DOHH2 (cell line): ENCODE data around the gene KCNK15.

ENCODE experiments used
- CTCF ChIP-seq: fragments of 200-600 bp; sonication (generic); IDR thresholded peaks from one replicate; pipeline ENCODE4 v1.5.1; 2014; ENCODE audit warnings: antibody characterized with exemption, mild to moderate bottlenecking, low read depth, low read length; ENCODE audit not compliant: poor library complexity, severe bottlenecking
- EZH2phosphoT487 ChIP-seq: fragments of 200-600 bp; sonication (generic); IDR thresholded peaks from 2 replicates; pipeline ENCODE4 v1.6.1; 2017; ENCODE audit warnings: borderline replicate concordance, mild to moderate bottlenecking, antibody characterized with exemption, low read length, moderate library complexity, mixed read lengths

DNA sequence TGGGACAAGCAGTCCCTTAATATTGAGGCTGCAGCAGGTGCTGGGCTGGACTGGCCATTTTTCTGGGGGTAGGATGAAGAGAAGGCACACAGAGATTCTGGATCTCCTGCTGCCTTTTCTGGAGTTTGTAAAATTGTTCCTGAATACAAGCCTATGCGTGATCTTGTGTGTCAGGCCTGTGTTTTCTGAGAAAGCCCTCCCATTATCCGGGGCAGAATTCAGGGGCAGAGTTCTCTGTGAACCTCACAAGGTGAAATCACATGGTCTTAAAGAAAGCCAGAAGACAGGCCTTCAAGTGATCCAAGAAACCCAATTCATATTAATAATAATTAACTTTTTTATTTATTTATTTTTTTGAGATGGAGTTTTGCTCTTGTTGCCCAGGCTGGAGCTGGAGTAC lies 18.0 kb upstream of the KCNK15 start:
- no peak for TF ChIP-seq CTCF
- no peak for TF ChIP-seq EZH2phosphoT487
